ENCODE data around the gene P3H1.

GRCh38 chr1:42797414-42797813, 30.6 kb upstream of the P3H1 start:
- no peak for TF ChIP-seq POLR2A (IDR thresholded peaks at IDR 0.05)
- no peak for TF ChIP-seq CTCF (IDR thresholded peaks at IDR 0.05)

Measured in ovary (tissue), 3 donors.